HUES6 (cell line): ENCODE results near the gene CORO2B.
A peak's percentile ranks its signal among the peaks of the same experiment; 100 is the strongest.

ENCODE experiments used
- H3K27ac ChIP-seq: 2 replicates; pipeline ENCODE4 v1.7.0; 2013; ENCODE audit warnings: low read depth, mild to moderate bottlenecking, low read length, inconsistent platforms
- H3K27me3 ChIP-seq: 2 replicates; pipeline ENCODE4 v1.6.1; 2013; ENCODE audit warnings: low read length; ENCODE audit not compliant: control insufficient read depth, insufficient read depth
- H3K36me3 ChIP-seq: 2 replicates; pipeline ENCODE4 v1.6.1; 2013; ENCODE audit warnings: low read length; ENCODE audit not compliant: control insufficient read depth, insufficient read depth
- H3K4me1 ChIP-seq: 2 replicates; pipeline ENCODE4 v1.6.1; 2013; ENCODE audit warnings: low read length; ENCODE audit not compliant: control insufficient read depth, insufficient read depth
- H3K4me3 ChIP-seq: 2 replicates; pipeline ENCODE4 v1.5.1; 2013; ENCODE audit warnings: low read depth, low read length
- H3K9ac ChIP-seq: one replicate; pipeline ENCODE4 v1.6.1; 2013; ENCODE audit warnings: mild to moderate bottlenecking, low read length
- H3K9me3 ChIP-seq: 2 replicates; pipeline ENCODE4 v1.6.1; 2013; ENCODE audit warnings: low read depth, low read length; ENCODE audit not compliant: control insufficient read depth, insufficient read depth

The CORO2B gene

GRCh38 chr15:68578175-68578979 is 416 bp upstream of the CORO2B start:
- Histone ChIP-seq H3K27ac (no peak overlapping the region), H3K9me3 (no peaks in the 10 kb centered on the region), H3K27me3 (peaks cover 55% of the 10 kb centered on the region), H3K4me3 (peak overlapping the region; percentile 58), H3K4me1 (peaks cover 24% of the 10 kb centered on the region), H3K36me3 (no peaks in the 10 kb centered on the region), H3K9ac (peak overlapping the region; percentile 41)

- Histone ChIP-seq H3K4me3 (peak overlapping the region; percentile 65; the same call in 1 of the 2 replicates), H3K4me1 (peaks cover 15% of the 10 kb centered on the region; the same call in 1 of the 2 replicates), H3K9ac (no peak overlapping the region)
Observed at GRCh38 chr15:68580026-68580882, 1.5 kb downstream of the CORO2B start.

GRCh38 chr15:68580883-68581155 is 2.0 kb downstream of the CORO2B start:
- peaks cover 49% of the 10 kb centered on the region for H3K27me3 ChIP-seq
- H3K4me3 ChIP-seq, result no peak overlapping the region
- no peaks in the 10 kb centered on the region for H3K9me3 ChIP-seq
- H3K9ac ChIP-seq, result no peak overlapping the region
- H3K36me3 ChIP-seq, result no peaks in the 10 kb centered on the region
- peaks cover 15% of the 10 kb centered on the region; the same call in 1 of the 2 replicates for H3K4me1 ChIP-seq
- no peak overlapping the region for H3K27ac ChIP-seq

More at GRCh38 chr15:68580026-68580882, 1.5 kb downstream of the CORO2B start:
- H3K27me3 ChIP-seq, result peaks cover 49% of the 10 kb centered on the region
- no peaks in the 10 kb centered on the region for H3K36me3 ChIP-seq
- H3K27ac ChIP-seq, result no peak overlapping the region
- H3K9me3 ChIP-seq, result no peaks in the 10 kb centered on the region

GRCh38 chr15:68581725-68582124 is 2.9 kb downstream of the CORO2B start:
- Histone ChIP-seq H3K9ac (no peak overlapping the region), H3K27ac (no peak overlapping the region), H3K27me3 (peaks cover 41% of the 10 kb centered on the region), H3K36me3 (no peaks in the 10 kb centered on the region), H3K9me3 (no peaks in the 10 kb centered on the region), H3K4me1 (peaks cover 15% of the 10 kb centered on the region; the same call in 1 of the 2 replicates), H3K4me3 (no peak overlapping the region)

GRCh38 chr15:68582236-68582635 is 3.4 kb downstream of the CORO2B start:
- no peak overlapping the region for H3K9ac ChIP-seq
- H3K27me3 ChIP-seq, result peaks cover 36% of the 10 kb centered on the region
- no peak overlapping the region for H3K27ac ChIP-seq
- no peak overlapping the region for H3K4me3 ChIP-seq
- no peaks in the 10 kb centered on the region for H3K9me3 ChIP-seq
- H3K36me3 ChIP-seq, result no peaks in the 10 kb centered on the region
- H3K4me1 ChIP-seq, result peaks cover 15% of the 10 kb centered on the region; the same call in 1 of the 2 replicates

GRCh38 chr15:68582864-68583263 is 4.1 kb downstream of the CORO2B start:
- peaks cover 30% of the 10 kb centered on the region for H3K27me3 ChIP-seq
- no peak overlapping the region for H3K4me3 ChIP-seq
- H3K27ac ChIP-seq, result no peak overlapping the region
- no peaks in the 10 kb centered on the region for H3K9me3 ChIP-seq
- peaks cover 17% of the 10 kb centered on the region for H3K4me1 ChIP-seq
- no peak overlapping the region for H3K9ac ChIP-seq
- H3K36me3 ChIP-seq, result no peaks in the 10 kb centered on the region

GRCh38 chr15:68583321-68583720 is 4.5 kb downstream of the CORO2B start:
- H3K4me1 ChIP-seq, result peaks cover 22% of the 10 kb centered on the region

GRCh38 chr15:68583936-68584755 is 5.4 kb downstream of the CORO2B start:
- Histone ChIP-seq H3K27ac (no peak overlapping the region), H3K36me3 (no peaks in the 10 kb centered on the region), H3K9me3 (no peaks in the 10 kb centered on the region), H3K4me1 (peaks cover 29% of the 10 kb centered on the region), H3K27me3 (peaks cover 22% of the 10 kb centered on the region), H3K9ac (no peak overlapping the region), H3K4me3 (no peak overlapping the region)

More at GRCh38 chr15:68583321-68583720, 4.5 kb downstream of the CORO2B start:
- no peak overlapping the region for H3K9ac ChIP-seq
- H3K9me3 ChIP-seq, result no peaks in the 10 kb centered on the region
- H3K27me3 ChIP-seq, result peaks cover 25% of the 10 kb centered on the region
- no peaks in the 10 kb centered on the region for H3K36me3 ChIP-seq
- no peak overlapping the region for H3K4me3 ChIP-seq
- H3K27ac ChIP-seq, result no peak overlapping the region

- H3K27ac ChIP-seq, result no peak overlapping the region
- no peak overlapping the region for H3K4me3 ChIP-seq
- no peaks in the 10 kb centered on the region for H3K36me3 ChIP-seq
- H3K9me3 ChIP-seq, result no peaks in the 10 kb centered on the region
- peaks cover 15% of the 10 kb centered on the region for H3K27me3 ChIP-seq
- H3K4me1 ChIP-seq, result peaks cover 26% of the 10 kb centered on the region
- H3K9ac ChIP-seq, result no peak overlapping the region
Observed at GRCh38 chr15:68584756-68585573, 6.2 kb downstream of the CORO2B start.
